Right cardiac atrium (tissue), 5 donors: ENCODE measurements around the gene GRIN3B. TPM values are rescaled to one million over a fixed set of nuclear protein-coding genes. Genes with fewer than 3 reads are reported as not detected.
"Not testable (repeated sequence)": the region's sequence is repeated elsewhere in the genome, so short reads cannot be mapped to it uniquely, and the experiment has no call there.

ENCODE experiments used
- ATAC-seq, 2 donors: fragments of 200-7000 bp; cut with Tn5 transposase; one replicate each; pipeline versions ENCODE4 v1.8.0 to v1.9.1; 2020; ENCODE audit warnings: moderate library complexity in 2 of 2, mild to moderate bottlenecking in 1 of 2
- DNase-seq, 3 donors: peaks; one replicate each; pipeline ENCODE4 v3.0.0-alpha.2; 2020
- H3K27ac ChIP-seq: one replicate; pipeline ENCODE4 v1.5.1; 2013; ENCODE audit warnings: mild to moderate bottlenecking, low read length, control low read depth, moderate library complexity
- H3K27me3 ChIP-seq: one replicate; pipeline ENCODE4 v1.6.1; 2013; ENCODE audit not compliant: control insufficient read depth, insufficient read depth
- H3K4me1 ChIP-seq: one replicate; pipeline ENCODE4 v1.6.1; 2013; ENCODE audit warnings: low read length; ENCODE audit not compliant: control insufficient read depth, insufficient read depth
- H3K4me3 ChIP-seq: one replicate; pipeline ENCODE4 v1.5.1; 2013; ENCODE audit warnings: low read length, control low read depth
- H3K9me3 ChIP-seq: one replicate; pipeline ENCODE4 v1.6.1; 2013; ENCODE audit warnings: low read length; ENCODE audit not compliant: control insufficient read depth
- WGBS: extraction: QIAGEN DNeasy Blood & Tissue Kit; methylation state at CpG from one replicate; pipeline ENCODE4 v1.1.7; 2013; 5-methylcytosine and 5-hydroxymethylcytosine counted together
- intact Hi-C, 4 donors: fragments of 100-400 bp; cut with DNase I; formaldehyde crosslinking; loops; one replicate each; pipeline versions ENCODE4 v1.11.0 to v1.14.0; 2022 to 2023
- polyA plus RNA-seq: library from polyadenylated mRNA; stranded (reverse); fragments of 200-250 nt; gene quantifications from one replicate; pipeline ENCODE4 v1.2.3, GENCODE V29; 2013
- total RNA-seq, 4 donors: library from RNA; stranded (reverse); fragmentation: NEBNext Ultra II Directional; extraction: Animal tissue kit (Norgen Biotek cat#: 25700); gene quantifications; one replicate each; pipeline ENCODE4 v1.2.1, GENCODE V29; 2021
- donor health status: healthy with polysubstance abuse.
- donor health status: DM: no; HTN: yes; CAD: no.
- donor health status: DM: no; HTN: no; CAD: no.
- donor health status: DM: no; HTN: yes; CAD: no; lungs with severe emphysema.
- donor health status: DM: yes; HTN: yes; CAD: no.

The GRIN3B gene
- total and polyA plus RNA-seq, 5 donors, result 0.06 TPM; not detected in 4

DNA sequence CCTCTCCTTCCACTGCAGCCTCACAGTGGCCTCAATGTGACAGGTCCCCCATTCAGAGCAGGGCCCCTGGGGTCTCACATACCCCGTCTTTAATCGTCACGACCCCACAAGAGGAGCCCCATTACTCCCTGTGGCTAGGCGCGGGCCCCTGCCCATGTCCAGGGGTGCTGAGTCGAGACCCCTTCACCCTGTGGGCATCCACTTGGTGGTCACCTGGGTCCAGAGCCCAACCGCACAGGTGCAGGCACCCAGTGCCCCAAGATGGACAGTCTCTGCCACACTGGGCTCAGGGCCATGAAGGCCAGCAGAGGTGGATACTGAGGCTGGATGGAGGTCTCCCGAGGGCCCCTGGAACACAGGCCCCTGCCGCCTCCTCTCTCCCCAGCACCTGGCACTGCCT is 17.7 kb downstream of the GRIN3B start:
- Histone ChIP-seq H3K4me1 (peaks cover 26% of the 10 kb centered on the region), H3K4me3 (no peak overlapping the region), H3K27ac (no peak overlapping the region), H3K27me3 (no peaks in the 10 kb centered on the region), H3K9me3 (no peaks in the 10 kb centered on the region)
- 87% methylated on average over 9 of the region's 9 CpGs for WGBS
- DNase-seq, result peak in 1 of 3 donors; percentile 53
- intact Hi-C loops, result no loop called here
- no peak for ATAC-seq

DNA sequence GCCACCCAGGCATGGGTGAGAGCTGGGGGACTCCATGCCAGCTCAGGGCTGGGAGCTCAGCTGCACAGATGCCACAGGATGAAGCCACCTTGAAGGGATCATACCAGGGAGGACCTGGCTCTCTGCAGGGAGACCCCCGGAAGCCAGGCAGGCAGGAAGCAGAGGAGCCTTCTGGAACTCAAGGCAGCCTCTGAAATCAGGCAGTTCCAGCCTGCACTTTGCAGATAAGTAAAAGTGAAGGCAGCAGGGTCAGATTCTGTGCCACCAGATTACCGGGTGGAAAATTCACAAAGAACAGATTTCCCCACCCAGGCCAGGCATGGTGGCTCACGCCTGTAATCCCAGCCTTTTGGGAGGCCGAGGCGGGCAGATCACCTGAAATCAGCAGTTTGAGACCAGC is 18.2 kb downstream of the GRIN3B start:
- WGBS, result 69% methylated on average over 5 of the region's 5 CpGs
- Histone ChIP-seq H3K27me3 (no peaks in the 10 kb centered on the region), H3K9me3 (no peaks in the 10 kb centered on the region), H3K4me3 (no peak overlapping the region), H3K27ac (no peak overlapping the region), H3K4me1 (peaks cover 26% of the 10 kb centered on the region)
- no peak for ATAC-seq
- intact Hi-C loops, result no loop called here
- no peak for DNase-seq

DNA sequence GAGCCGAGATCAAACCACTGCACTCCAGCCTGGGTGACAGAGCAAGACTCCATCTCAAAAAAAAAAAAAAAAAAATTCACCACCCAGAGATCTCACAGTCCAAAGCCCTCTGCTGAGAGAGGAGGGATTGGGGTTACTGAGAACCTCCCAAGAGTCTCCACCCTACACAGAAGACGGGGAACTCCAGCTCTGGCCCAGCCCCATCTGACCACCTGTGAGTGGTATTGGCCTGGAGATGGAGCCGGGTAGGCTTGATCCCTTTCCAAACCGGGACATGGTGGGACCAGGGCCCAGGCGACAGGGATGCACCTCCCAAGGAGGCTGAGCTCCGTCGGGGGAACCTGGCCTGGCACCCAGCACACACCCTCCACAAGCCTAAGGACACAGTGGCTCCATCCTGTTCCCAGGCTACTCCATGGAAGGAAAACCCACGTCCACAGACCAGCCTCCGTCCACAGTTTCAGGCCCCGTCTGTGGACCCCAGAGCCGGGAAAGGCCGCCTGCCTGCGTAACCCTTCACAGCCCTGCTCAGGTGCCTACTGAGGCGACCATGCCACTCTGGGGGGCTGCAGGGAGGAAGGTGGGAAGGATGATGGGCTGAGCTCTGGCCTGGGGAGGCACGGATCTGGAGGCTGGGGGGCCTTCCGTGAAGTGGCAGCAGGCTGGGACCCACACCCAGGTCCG is 18.9 kb downstream of the GRIN3B start:
- ATAC-seq (no peak), DNase-seq (peak; percentile 31 to 62 (median 54))
- intact Hi-C loops, result no loop called here
- no peak overlapping the region for H3K4me3 ChIP-seq
- H3K27ac ChIP-seq, result no peak overlapping the region
- H3K27me3 ChIP-seq, result no peaks in the 10 kb centered on the region
- H3K4me1 ChIP-seq, result peaks cover 26% of the 10 kb centered on the region
- H3K9me3 ChIP-seq, result no peaks in the 10 kb centered on the region
- WGBS, result 41% methylated on average over 17 of the region's 17 CpGs

DNA sequence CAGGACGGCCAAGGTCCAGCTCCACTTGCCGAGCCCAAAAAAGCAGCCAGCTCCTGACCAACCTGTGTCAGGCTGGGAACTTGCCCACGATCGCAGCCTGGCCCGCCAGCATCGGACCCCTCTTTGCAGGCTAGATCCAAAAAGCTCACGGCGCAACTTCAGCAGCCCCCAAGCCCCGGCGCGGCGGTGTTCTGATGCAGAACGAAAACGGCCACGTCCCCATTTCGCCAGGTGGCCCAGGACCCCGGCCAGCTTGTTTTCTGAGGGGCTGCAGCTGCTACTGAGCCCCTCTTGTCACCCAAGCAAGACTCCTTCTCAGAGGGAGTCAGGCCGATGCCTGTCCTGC is 19.4 kb downstream of the GRIN3B start:
- no peak overlapping the region for H3K27ac ChIP-seq

DNA sequence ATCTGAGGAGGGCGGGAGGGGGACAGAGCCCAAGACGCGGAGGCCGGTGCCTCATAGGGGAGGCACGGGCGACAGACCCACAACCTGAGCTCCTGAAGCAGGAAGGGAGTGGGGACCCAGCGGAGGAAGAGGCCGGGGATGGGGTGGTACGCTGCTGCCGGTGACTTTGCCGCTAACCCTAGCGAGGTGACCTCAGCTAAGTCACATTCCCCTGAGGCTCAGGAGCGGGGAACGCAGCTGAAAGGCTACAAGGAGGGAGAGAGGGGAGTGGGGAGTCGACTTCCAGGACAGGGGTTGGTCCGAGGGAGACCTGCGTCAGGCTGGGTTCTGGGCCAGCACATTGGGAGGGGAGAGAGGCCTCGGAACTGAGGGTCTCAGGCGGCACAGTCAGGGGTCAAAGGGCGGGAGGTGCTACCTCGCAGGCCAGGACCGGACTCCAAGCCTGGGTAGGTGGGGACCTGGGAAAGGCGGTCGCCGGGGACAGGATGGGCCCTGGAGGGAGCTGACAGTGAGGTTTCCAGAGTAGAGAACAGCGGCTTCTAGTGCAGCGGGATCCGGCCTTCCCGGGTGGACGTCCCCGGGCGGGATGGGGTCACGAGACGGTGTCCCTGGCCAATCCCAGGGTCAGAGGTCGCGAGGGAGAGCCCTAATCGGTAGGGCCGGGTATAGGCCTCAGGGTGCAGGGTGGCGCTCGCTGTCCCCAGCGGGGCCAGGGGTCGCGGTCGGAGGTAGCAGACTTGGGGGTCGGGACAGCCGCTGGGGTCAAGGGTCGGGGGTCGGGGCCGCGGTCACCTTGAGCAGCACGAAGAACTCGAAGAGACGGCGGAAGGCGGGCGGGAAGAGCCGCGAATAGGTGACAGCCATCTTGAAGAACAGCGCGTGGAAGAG is 20.0 kb downstream of the GRIN3B start:
- Histone ChIP-seq H3K9me3 (no peaks in the 10 kb centered on the region), H3K27me3 (no peaks in the 10 kb centered on the region), H3K4me3 (peak overlapping the region; percentile 81), H3K4me1 (peaks cover 26% of the 10 kb centered on the region), H3K27ac (peak overlapping the region; percentile 79)
- ATAC-seq (no peak), DNase-seq (peak; percentile 54 to 82 (median 78))
- intact Hi-C loops, result loop anchor here in 1 of 4 donors (10.0 kb wide), 1 partner anchor 85 kb away; the partner anchor contains the start of gene GPX4
- WGBS, result 1% methylated on average over 60 of the region's 60 CpGs

More for the DNA sequence above, 19.4 kb downstream of the GRIN3B start:
- Histone ChIP-seq H3K9me3 (no peaks in the 10 kb centered on the region), H3K4me3 (peak overlapping the region; percentile 81), H3K4me1 (peaks cover 26% of the 10 kb centered on the region), H3K27me3 (no peaks in the 10 kb centered on the region)
- DNase-seq (peak in 1 of 3 donors; percentile 54), ATAC-seq (no peak)
- intact Hi-C loops, result no loop called here
- WGBS, result 65% methylated on average over 18 of the region's 18 CpGs

DNA sequence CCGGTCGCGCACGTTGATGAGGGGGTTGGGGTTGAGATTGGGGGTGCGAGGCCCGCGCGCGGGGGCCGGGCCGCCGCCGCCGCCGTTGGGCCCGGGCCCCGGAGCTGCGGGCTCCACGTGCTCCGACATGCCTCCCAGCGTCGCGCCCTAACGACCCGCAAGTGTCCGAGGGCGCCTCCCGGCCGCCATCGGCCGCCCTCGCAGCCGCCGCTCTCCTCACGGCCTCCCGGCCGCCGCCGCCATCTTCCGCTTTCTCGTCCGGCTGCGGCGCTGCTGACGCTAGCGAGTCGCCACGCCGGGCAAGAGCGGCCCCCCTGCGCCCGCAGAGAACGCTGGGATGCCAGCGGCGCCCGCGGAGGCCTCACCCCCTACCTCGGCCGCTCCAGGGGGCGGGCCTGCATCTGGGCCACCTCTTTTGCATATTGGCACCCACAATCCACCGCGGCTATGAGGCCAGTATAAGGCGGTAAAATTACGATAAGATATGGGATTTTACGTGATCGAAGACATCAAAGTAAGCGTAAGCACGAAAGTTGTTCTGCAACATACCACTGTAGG is 20.7 kb downstream of the GRIN3B start, which contains the start of gene TMEM259:
TSS of gene TMEM259 (minus strand) at position 256 of the 558 bp plus-strand sequence. CDS start at position 129, 127 bp downstream.
- under 1% methylated on average over 68 of the region's 68 CpGs for WGBS
- peak within 1 kb of the TSS; percentile 89 for H3K27ac ChIP-seq
- peaks cover 26% of the 10 kb centered on the region for H3K4me1 ChIP-seq
- peak; percentile 90 to 94 for ATAC-seq
- intact Hi-C loops, result loop anchor here in 1 of 4 donors (10.0 kb wide), 1 partner anchor 84 kb away; the partner anchor contains the start of gene GPX4
- H3K27me3 ChIP-seq, result no peaks in the 10 kb centered on the region
- peak within 1 kb of the TSS; percentile 81 for H3K4me3 ChIP-seq
- peak; percentile 97 to 99 (median 99) for DNase-seq
- H3K9me3 ChIP-seq, result no peaks in the 10 kb centered on the region

DNA sequence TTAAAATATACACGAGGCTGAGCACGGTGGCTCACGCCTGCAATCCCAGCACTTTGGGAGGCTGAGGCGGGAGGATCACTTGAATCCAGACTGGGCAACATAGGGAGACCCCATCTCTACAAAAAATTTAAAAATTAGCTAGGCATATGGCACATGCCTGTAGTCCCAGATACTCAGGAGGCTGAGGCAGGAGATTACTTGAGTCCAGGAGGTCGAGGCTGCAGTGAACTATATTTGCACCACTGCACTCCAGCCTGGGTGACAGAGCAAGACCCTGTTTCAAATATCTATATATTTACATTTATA is 23.6 kb downstream of the GRIN3B start:
- WGBS, result 82% methylated on average over 5 of the region's 5 CpGs
- DNase-seq, H3K9me3 ChIP-seq, H3K27me3 ChIP-seq, H3K27ac ChIP-seq, H3K4me3 ChIP-seq, ATAC-seq, H3K4me1 ChIP-seq: not testable (repeated sequence)
- intact Hi-C loops, result loop anchor here in 1 of 4 donors (10.0 kb wide), 1 partner anchor 81 kb away; the partner anchor contains the start of gene GPX4

DNA sequence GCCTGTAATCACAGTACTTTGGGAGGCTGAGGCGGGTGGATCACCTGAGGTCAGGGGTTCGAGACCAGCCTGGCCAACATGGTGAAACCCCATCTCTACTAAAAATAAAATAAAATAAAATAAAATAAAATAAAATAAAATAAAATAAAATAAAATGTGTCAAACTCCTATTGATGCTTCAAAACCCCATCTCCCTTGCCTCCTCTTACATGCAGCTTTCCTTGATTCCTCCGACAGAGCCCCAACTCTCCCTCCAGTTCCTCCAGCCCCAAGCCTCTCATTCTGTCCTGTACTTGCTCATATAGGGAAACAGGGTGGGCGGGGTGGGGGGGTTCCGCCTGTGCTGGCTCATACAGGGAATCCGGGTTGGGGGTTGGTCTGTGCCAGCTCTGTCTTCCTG is 24.9 kb downstream of the GRIN3B start:
- WGBS, result 90% methylated on average over 6 of the region's 6 CpGs
- not testable (repeated sequence) for H3K27ac ChIP-seq, H3K4me1 ChIP-seq, H3K9me3 ChIP-seq, DNase-seq, H3K4me3 ChIP-seq, ATAC-seq, H3K27me3 ChIP-seq
- intact Hi-C loops, result loop anchor here in 2 of 4 donors (5.0 to 10.0 kb wide), 2 partner anchors 77 to 80 kb away; partner anchors contain the start of gene GPX4 (in 2 of the 2)

DNA sequence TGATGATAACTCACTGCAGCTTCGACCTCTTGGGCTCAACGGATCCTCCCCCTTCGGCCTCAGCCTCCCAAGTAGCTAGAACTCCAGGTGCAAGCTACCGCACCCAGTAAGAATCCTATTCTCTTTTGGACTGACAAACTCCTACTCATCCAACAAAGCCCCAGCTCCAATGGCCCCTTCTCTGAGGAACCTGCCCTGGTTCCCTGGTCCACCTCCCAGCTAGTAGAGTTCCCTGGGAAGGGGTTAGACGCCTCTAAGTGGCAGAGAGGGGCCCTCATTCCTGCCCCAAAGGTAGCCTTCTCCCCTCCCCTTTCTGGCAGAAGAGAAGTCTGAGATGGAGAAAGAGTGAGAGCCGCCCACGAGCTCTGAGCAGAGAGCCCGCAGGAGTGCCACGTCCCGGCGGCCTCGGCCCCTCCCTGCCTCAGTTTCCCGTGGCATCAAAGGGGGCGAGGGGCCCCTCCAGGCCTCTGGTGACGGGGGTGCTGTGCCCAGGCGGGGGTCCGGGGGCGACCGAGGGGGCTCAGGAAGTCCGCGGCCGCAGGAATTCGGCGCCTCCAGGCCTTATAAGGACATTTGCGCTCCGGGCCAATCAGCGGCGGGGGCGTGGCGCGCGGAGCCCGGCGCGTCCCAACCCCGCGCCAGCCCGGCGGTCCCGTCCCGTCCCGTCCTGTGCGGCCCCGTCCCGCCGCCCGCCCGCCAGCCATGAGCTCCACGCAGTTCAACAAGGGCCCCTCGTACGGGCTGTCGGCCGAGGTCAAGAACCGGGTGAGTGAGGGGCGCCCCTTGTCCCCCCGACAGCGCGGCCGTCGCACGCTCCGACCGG is 26.0 kb downstream of the GRIN3B start, which contains the start of gene CNN2:
TSS of gene CNN2 (plus strand) at position 649 of the 823 bp plus-strand sequence. CDS start at position 703, 54 bp downstream.
- Histone ChIP-seq H3K4me1 (no peaks in the 10 kb centered on the region), H3K27ac (peak within 1 kb of the TSS; percentile 73), H3K4me3 (peak within 1 kb of the TSS; percentile 58), H3K9me3 (no peaks in the 10 kb centered on the region), H3K27me3 (no peaks in the 10 kb centered on the region)
- intact Hi-C loops, result loop anchor here in 2 of 4 donors (5.0 to 10.0 kb wide), 2 partner anchors 76 to 79 kb away; partner anchors contain the start of gene GPX4 (in 2 of the 2)
- DNase-seq, result peak; percentile 82 to 93 (median 93)
- peak; percentile 83 to 86 for ATAC-seq
- 5% methylated on average over 63 of the region's 63 CpGs for WGBS
